IPS DF 6.9 (cell line): ENCODE results near the gene SF3B5.
"Not testable (repeated sequence)": the region's sequence is repeated elsewhere in the genome, so short reads cannot be mapped to it uniquely, and the experiment has no call there.

Source experiments
- DNase-seq: peaks from one replicate; pipeline ENCODE4 v3.0.0-alpha.2; 2013; ENCODE audit warnings: low read depth, low spot score
- H3K27ac ChIP-seq: one replicate; pipeline ENCODE4 v1.5.1; 2013; ENCODE audit warnings: low read length, control low read depth
- H3K27me3 ChIP-seq: 2 replicates; pipeline ENCODE4 v1.6.1; 2013; ENCODE audit warnings: mild to moderate bottlenecking, low read length; ENCODE audit not compliant: control insufficient read depth, insufficient read depth
- H3K36me3 ChIP-seq: 2 replicates; pipeline ENCODE4 v1.6.1; 2013; ENCODE audit warnings: low read length; ENCODE audit not compliant: control insufficient read depth, insufficient read depth
- H3K4me1 ChIP-seq: 2 replicates; pipeline ENCODE4 v1.6.1; 2013; ENCODE audit warnings: low read length; ENCODE audit not compliant: control insufficient read depth, insufficient read depth
- H3K4me3 ChIP-seq: 2 replicates; pipeline ENCODE4 v1.5.1; 2013; ENCODE audit warnings: mild to moderate bottlenecking, low read length
- H3K9me3 ChIP-seq: 2 replicates; pipeline ENCODE4 v1.6.1; 2013; ENCODE audit warnings: low read length, inconsistent platforms; ENCODE audit not compliant: control insufficient read depth, insufficient read depth
- WGBS: extraction: QIAGEN DNeasy Blood & Tissue Kit; methylation state at CpG from one replicate; pipeline ENCODE4 v1.1.7; 2013; ENCODE audit warnings: mixed read lengths, missing lambda C conversion rate; ENCODE audit not compliant: insufficient read length, insufficient coverage; 5-methylcytosine and 5-hydroxymethylcytosine counted together

SF3B5 gene

DNA sequence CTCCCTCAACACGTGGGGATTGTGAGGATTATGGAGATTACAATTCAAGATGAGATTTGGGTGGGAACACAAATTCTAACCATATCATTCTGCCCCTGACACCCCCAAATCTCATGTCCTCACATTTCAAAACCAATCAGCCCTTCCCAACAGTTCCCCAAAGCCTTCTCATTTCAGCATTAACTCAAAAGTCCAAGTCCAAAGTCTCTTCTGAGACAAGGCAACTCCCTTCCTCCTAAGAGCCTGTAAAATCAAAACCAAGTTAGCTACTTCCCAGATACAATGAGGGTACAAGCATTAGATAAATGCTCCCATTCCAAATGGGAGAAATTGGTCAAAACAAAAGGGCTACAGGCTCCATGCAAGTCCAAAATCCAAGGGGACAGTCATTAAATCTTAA, 47.7 kb downstream of the SF3B5 start:
- H3K36me3 ChIP-seq, result no peaks in the 10 kb centered on the region
- no peaks in the 10 kb centered on the region for H3K9me3 ChIP-seq
- no peak overlapping the region for H3K4me3 ChIP-seq
- no CpG with 5 or more reads among the region's 1 CpG for WGBS
- H3K27me3 ChIP-seq, result no peaks in the 10 kb centered on the region
- H3K27ac ChIP-seq, result no peak overlapping the region
- DNase-seq, result no peak
- no peaks in the 10 kb centered on the region for H3K4me1 ChIP-seq

GRCh38 chr6:144046672-144047071, 48.7 kb downstream of the SF3B5 start:
- WGBS, result no CpG with 5 or more reads among the region's 8 CpGs
- H3K4me3 ChIP-seq, H3K27ac ChIP-seq, H3K36me3 ChIP-seq, H3K4me1 ChIP-seq, H3K27me3 ChIP-seq, DNase-seq, H3K9me3 ChIP-seq: not testable (repeated sequence)

GRCh38 chr6:144044989-144045388, 50.4 kb downstream of the SF3B5 start:
- not testable (repeated sequence) for H3K36me3 ChIP-seq, DNase-seq, H3K4me3 ChIP-seq, H3K27ac ChIP-seq, H3K4me1 ChIP-seq, H3K27me3 ChIP-seq, H3K9me3 ChIP-seq
- no CpG with 5 or more reads among the region's 2 CpGs for WGBS
